H1 (cell line): ENCODE results near the gene TTL.

ENCODE experiments used
- CTCF ChIP-seq, 3 experiments: IDR thresholded peaks; 1 replicate in 2 of 3; 2 replicates in 1 of 3; pipeline versions ENCODE4 v1.5.1 to v1.6.1; 2011; ENCODE audit warnings: low read length in 3 of 3, mild to moderate bottlenecking in 3 of 3, inconsistent platforms in 2 of 3, low read depth in 1 of 3, moderate library complexity in 1 of 3; ENCODE audit not compliant: insufficient read depth in 1 of 3; ENCODE audit errors: control extremely low read depth in 1 of 3
- POLR2A ChIP-seq, 2 experiments: IDR thresholded peaks; 1 replicate in 1 of 2; 2 replicates in 1 of 2; pipeline ENCODE4 v1.6.1; 2011; ENCODE audit warnings: low read depth in 2 of 2, low read length in 2 of 2, mild to moderate bottlenecking in 2 of 2; ENCODE audit errors: control extremely low read depth in 1 of 2
- POLR2AphosphoS5 ChIP-seq: IDR thresholded peaks from 2 replicates; pipeline ENCODE4 v1.6.1; 2011; ENCODE audit warnings: low read depth, low read length
- RAD21 ChIP-seq, 2 experiments: IDR thresholded peaks in 1 of 2; conservative IDR thresholded peaks in 1 of 2; 2 replicates each; pipeline ENCODE4 v1.6.1; 2011; ENCODE audit warnings: low read depth in 2 of 2, low read length in 2 of 2, improper control_type of control experiment in 1 of 2, inconsistent platforms in 1 of 2, mild to moderate bottlenecking in 1 of 2, moderate library complexity in 1 of 2
- SP2 ChIP-seq: IDR thresholded peaks from 2 replicates; pipeline ENCODE4 v1.6.1; 2012; ENCODE audit warnings: mild to moderate bottlenecking, low read length, inconsistent platforms
- ZNF274 ChIP-seq: IDR thresholded peaks from 2 replicates; pipeline ENCODE4 v1.7.0; 2012; ENCODE audit warnings: low read length, borderline replicate concordance; ENCODE audit errors: extremely low read depth

- TF ChIP-seq SP2 (no peak), POLR2A (IDR thresholded peaks at IDR 0.05; ENCODE audit: control extremely low read depth in 1 of 2, low read depth in 2 of 2, low read length in 2 of 2) (no peak), CTCF (IDR thresholded peaks at IDR 0.05; ENCODE audit: control extremely low read depth in 1 of 3, insufficient read depth in 1 of 3, low read depth in 1 of 3, low read length in 3 of 3) (no peak), POLR2AphosphoS5 (no peak), RAD21 (IDR thresholded peaks at IDR 0.05 in 1 of 2, conservative IDR thresholded peaks at IDR 0.05 in 1 of 2; ENCODE audit: low read depth in 2 of 2, low read length in 2 of 2) (no peak), ZNF274 (no peak)
These were observed 12.9 kb downstream of the TTL start for GRCh38 chr2:112494828-112495227.
